GM23338 (cell line): ENCODE measurements around the gene MME. TPM values are rescaled to one million over a fixed set of nuclear protein-coding genes. Genes with fewer than 3 reads are reported as not detected.

ENCODE experiments used
- ATAC-seq: fragments of 200-7000 bp; cut with Tn5 transposase; 3 replicates; pipeline ENCODE4 v1.9.1; 2020
- DNase-seq: peaks from one replicate; pipeline ENCODE4 v3.0.0-alpha.2; 2015; ENCODE audit warnings: low spot score
- H2AFZ ChIP-seq: fragments of 200-600 bp; sonication (generic); 2 replicates; pipeline ENCODE4 v1.8.0; 2016; ENCODE audit warnings: antibody characterized with exemption, mild to moderate bottlenecking, moderate library complexity
- H3F3A ChIP-seq: fragments of 200-600 bp; sonication (generic); replicated peaks from 2 replicates; pipeline ENCODE4 v1.8.0; 2017; ENCODE audit warnings: antibody characterized with exemption, mixed run types, low read depth
- H3K27ac ChIP-seq: fragments of 200-600 bp; sonication (generic); 2 replicates; pipeline ENCODE4 v1.6.1; 2016; ENCODE audit warnings: low read depth
- H3K27me3 ChIP-seq: fragments of 200-600 bp; sonication (generic); 2 replicates; pipeline ENCODE4 v1.8.0; 2016; ENCODE audit warnings: mild to moderate bottlenecking, mixed run types, moderate library complexity; ENCODE audit not compliant: insufficient read depth
- H3K36me3 ChIP-seq: fragments of 200-600 bp; sonication (generic); 2 replicates; pipeline ENCODE4 v1.8.0; 2016; ENCODE audit warnings: mild to moderate bottlenecking; ENCODE audit not compliant: insufficient read depth
- H3K4me1 ChIP-seq: fragments of 200-600 bp; sonication (generic); 2 replicates; pipeline ENCODE4 v1.8.0; 2016; ENCODE audit warnings: mild to moderate bottlenecking, moderate library complexity; ENCODE audit not compliant: insufficient read depth
- H3K4me2 ChIP-seq: fragments of 200-600 bp; sonication (generic); 2 replicates; pipeline ENCODE4 v1.7.1; 2017; ENCODE audit warnings: mixed run types
- H3K4me3 ChIP-seq: fragments of 200-600 bp; sonication (generic); 2 replicates; pipeline ENCODE4 v1.6.1; 2016; ENCODE audit warnings: mixed run types
- H3K79me2 ChIP-seq: fragments of 200-600 bp; sonication (generic); replicated peaks from 2 replicates; pipeline ENCODE4 v1.8.0; 2017; ENCODE audit warnings: mild to moderate bottlenecking; ENCODE audit not compliant: insufficient read depth
- H3K9me2 ChIP-seq: fragments of 200-600 bp; sonication (generic); 2 replicates; pipeline ENCODE4 v1.8.0; 2017; ENCODE audit not compliant: insufficient read depth
- H4K20me1 ChIP-seq: fragments of 200-600 bp; sonication (generic); replicated peaks from 2 replicates; pipeline ENCODE4 v1.8.0; 2017; ENCODE audit warnings: mild to moderate bottlenecking; ENCODE audit not compliant: insufficient read depth
- H3K27ac Mint-ChIP-seq: 2 replicates; pipeline ENCODE4 v1.8.0; 2020; ENCODE audit warnings: inconsistent platforms, mild to moderate bottlenecking, moderate library complexity, mixed read lengths
- H3K27me3 Mint-ChIP-seq: 3 replicates; pipeline ENCODE4 v1.8.0; 2022; ENCODE audit warnings: low read depth, mild to moderate bottlenecking, moderate library complexity, mixed read lengths, inconsistent platforms; ENCODE audit not compliant: insufficient read depth, poor library complexity
- H3K36me3 Mint-ChIP-seq: 3 replicates; pipeline ENCODE4 v1.8.0; 2021; ENCODE audit warnings: low read depth, mild to moderate bottlenecking, inconsistent platforms, moderate library complexity, mixed read lengths
- H3K4me1 Mint-ChIP-seq: 3 replicates; pipeline ENCODE4 v1.8.0; 2020; ENCODE audit warnings: mild to moderate bottlenecking, inconsistent platforms, mixed read lengths
- H3K4me3 Mint-ChIP-seq: 3 replicates; pipeline ENCODE4 v1.8.0; 2021; ENCODE audit warnings: moderate library complexity, mild to moderate bottlenecking, inconsistent platforms, mixed read lengths
- H3K9me3 Mint-ChIP-seq: 3 replicates; pipeline ENCODE4 v1.8.0; 2020; ENCODE audit warnings: moderate library complexity, mild to moderate bottlenecking, inconsistent platforms, mixed read lengths
- CREB1 ChIP-seq: fragments of 250-450 bp; sonication (Bioruptor Pico); IDR thresholded peaks from 2 replicates; pipeline ENCODE4 v1.5.0; 2020; ENCODE audit warnings: low read depth, mild to moderate bottlenecking, moderate library complexity
- POLR2AphosphoS5 ChIP-seq: IDR thresholded peaks from 2 replicates; pipeline ENCODE4 v1.6.1; 2016; ENCODE audit warnings: antibody characterized with exemption, low read depth
- STAT1 ChIP-seq: IDR thresholded peaks from one replicate; pipeline ENCODE4 v1.6.1; 2016; ENCODE audit warnings: antibody characterized with exemption; ENCODE audit not compliant: unreplicated experiment
- ZNF114 ChIP-seq: fragments of 250-450 bp; sonication (Bioruptor Pico); IDR thresholded peaks from 2 replicates; pipeline ENCODE4 v1.5.0; 2020; ENCODE audit warnings: mild to moderate bottlenecking, moderate library complexity
- polyA plus RNA-seq: library from polyadenylated mRNA; unstranded; fragments of >200 nt; fragmentation: Nextera tagmentation; extraction: Ambion mirVana; gene quantifications from 2 replicates; pipeline ENCODE4 v1.2.1, GENCODE V29; 2016
- total RNA-seq: library from RNA; depleted of rRNA; stranded (reverse); fragments of >200 nt; shearing (Covaris generic); gene quantifications from 2 replicates; pipeline ENCODE4 v1.2.3, GENCODE V29; 2014
- TF ChIP-seq, protein P1 (sequence below): fragments of 250-450 bp; sonication (Bioruptor Pico); IDR thresholded peaks from 2 replicates; pipeline ENCODE4 v1.5.0; 2020; ENCODE audit warnings: mild to moderate bottlenecking, moderate library complexity
- TF ChIP-seq, protein P2 (sequence below): IDR thresholded peaks from 2 replicates; pipeline ENCODE4 v1.6.1; 2016; ENCODE audit warnings: antibody characterized with exemption

Gene MME
- total and polyA plus RNA-seq, 2 experiments from 2014 or later = 15.2 to 76.7 TPM

DNA sequence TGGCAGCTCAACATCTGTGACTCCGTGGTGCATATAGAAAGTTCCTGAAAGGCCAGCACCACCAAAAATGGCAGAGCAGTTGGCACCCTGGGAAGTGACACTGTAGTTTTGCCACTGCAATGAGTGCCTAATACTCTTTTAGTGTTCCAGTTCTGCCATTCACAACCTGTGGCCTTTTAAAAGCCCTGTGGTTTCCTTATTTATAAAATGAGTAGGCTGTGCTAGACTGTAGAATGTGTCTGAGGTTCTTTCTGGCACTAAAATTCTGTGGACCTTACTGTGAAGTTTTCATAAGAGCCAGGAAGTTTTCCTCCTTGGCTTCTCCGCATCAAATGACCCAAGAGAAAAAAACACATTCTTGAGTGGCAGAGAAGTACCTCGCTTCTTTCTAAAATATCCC is 74.1 kb downstream of the MME start:
- Histone ChIP-seq H3K9me2 (no peaks in the 10 kb centered on the region), H3K36me3 (0 out of 2 replicates have a peak, but pooled peaks cover 3% of the 10 kb centered on the region), H3K27me3 (no peaks in the 10 kb centered on the region), H2AFZ (no peak overlapping the region), H4K20me1 (no peaks in the 10 kb centered on the region), H3F3A (no peaks in the 10 kb centered on the region), H3K4me1 (no peaks in the 10 kb centered on the region), H3K27ac (no peak overlapping the region), H3K4me3 (no peak overlapping the region), H3K79me2 (no peaks in the 10 kb centered on the region), H3K4me2 (no peak overlapping the region)
- DNase-seq (no peak), ATAC-seq (no peak)
- Mint-ChIP-seq H3K4me3 (no peak overlapping the region), H3K27me3 (no peaks in the 10 kb centered on the region), H3K36me3 (no peaks in the 10 kb centered on the region; the same call in 2 of the 3 replicates), H3K9me3 (no peaks in the 10 kb centered on the region), H3K4me1 (no peaks in the 10 kb centered on the region), H3K27ac (no peak overlapping the region)
- TF ChIP-seq POLR2AphosphoS5 (no peak), ZNF114 (CRISPR knock-in tag) (no peak), CREB1 (CRISPR knock-in tag) (no peak), STAT1 (no peak)
- TF ChIP-seq, protein P1, sequence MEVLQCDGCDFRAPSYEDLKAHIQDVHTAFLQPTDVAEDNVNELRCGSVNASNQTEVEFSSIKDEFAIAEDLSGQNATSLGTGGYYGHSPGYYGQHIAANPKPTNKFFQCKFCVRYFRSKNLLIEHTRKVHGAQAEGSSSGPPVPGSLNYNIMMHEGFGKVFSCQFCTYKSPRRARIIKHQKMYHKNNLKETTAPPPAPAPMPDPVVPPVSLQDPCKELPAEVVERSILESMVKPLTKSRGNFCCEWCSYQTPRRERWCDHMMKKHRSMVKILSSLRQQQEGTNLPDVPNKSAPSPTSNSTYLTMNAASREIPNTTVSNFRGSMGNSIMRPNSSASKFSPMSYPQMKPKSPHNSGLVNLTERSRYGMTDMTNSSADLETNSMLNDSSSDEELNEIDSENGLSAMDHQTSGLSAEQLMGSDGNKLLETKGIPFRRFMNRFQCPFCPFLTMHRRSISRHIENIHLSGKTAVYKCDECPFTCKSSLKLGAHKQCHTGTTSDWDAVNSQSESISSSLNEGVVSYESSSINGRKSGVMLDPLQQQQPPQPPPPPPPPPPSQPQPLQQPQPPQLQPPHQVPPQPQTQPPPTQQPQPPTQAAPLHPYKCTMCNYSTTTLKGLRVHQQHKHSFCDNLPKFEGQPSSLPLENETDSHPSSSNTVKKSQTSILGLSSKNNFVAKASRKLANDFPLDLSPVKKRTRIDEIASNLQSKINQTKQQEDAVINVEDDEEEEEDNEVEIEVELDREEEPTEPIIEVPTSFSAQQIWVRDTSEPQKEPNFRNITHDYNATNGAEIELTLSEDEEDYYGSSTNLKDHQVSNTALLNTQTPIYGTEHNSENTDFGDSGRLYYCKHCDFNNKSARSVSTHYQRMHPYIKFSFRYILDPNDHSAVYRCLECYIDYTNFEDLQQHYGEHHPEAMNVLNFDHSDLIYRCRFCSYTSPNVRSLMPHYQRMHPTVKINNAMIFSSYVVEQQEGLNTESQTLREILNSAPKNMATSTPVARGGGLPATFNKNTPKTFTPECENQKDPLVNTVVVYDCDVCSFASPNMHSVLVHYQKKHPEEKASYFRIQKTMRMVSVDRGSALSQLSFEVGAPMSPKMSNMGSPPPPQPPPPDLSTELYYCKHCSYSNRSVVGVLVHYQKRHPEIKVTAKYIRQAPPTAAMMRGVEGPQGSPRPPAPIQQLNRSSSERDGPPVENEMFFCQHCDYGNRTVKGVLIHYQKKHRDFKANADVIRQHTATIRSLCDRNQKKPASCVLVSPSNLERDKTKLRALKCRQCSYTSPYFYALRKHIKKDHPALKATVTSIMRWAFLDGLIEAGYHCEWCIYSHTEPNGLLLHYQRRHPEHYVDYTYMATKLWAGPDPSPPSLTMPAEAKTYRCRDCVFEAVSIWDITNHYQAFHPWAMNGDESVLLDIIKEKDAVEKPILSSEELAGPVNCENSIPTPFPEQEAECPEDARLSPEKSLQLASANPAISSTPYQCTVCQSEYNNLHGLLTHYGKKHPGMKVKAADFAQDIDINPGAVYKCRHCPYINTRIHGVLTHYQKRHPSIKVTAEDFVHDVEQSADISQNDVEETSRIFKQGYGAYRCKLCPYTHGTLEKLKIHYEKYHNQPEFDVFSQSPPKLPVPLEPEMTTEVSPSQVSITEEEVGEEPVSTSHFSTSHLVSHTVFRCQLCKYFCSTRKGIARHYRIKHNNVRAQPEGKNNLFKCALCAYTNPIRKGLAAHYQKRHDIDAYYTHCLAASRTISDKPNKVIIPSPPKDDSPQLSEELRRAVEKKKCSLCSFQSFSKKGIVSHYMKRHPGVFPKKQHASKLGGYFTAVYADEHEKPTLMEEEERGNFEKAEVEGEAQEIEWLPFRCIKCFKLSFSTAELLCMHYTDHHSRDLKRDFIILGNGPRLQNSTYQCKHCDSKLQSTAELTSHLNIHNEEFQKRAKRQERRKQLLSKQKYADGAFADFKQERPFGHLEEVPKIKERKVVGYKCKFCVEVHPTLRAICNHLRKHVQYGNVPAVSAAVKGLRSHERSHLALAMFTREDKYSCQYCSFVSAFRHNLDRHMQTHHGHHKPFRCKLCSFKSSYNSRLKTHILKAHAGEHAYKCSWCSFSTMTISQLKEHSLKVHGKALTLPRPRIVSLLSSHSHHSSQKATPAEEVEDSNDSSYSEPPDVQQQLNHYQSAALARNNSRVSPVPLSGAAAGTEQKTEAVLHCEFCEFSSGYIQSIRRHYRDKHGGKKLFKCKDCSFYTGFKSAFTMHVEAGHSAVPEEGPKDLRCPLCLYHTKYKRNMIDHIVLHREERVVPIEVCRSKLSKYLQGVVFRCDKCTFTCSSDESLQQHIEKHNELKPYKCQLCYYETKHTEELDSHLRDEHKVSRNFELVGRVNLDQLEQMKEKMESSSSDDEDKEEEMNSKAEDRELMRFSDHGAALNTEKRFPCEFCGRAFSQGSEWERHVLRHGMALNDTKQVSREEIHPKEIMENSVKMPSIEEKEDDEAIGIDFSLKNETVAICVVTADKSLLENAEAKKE = no peak
- TF ChIP-seq, protein P2, sequence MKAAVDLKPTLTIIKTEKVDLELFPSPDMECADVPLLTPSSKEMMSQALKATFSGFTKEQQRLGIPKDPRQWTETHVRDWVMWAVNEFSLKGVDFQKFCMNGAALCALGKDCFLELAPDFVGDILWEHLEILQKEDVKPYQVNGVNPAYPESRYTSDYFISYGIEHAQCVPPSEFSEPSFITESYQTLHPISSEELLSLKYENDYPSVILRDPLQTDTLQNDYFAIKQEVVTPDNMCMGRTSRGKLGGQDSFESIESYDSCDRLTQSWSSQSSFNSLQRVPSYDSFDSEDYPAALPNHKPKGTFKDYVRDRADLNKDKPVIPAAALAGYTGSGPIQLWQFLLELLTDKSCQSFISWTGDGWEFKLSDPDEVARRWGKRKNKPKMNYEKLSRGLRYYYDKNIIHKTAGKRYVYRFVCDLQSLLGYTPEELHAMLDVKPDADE = no peak
